NCI-H2227 (cell line): Measurements from ENCODE around the gene LARGE1.
A peak's percentile ranks its signal among the peaks of the same experiment; 100 is the strongest.
"Not testable (repeated sequence)": the region's sequence is repeated elsewhere in the genome, so short reads cannot be mapped to it uniquely, and the experiment has no call there.

Experiments used
- DNase-seq: peaks from one replicate; lab custom pipeline; 2025; ENCODE audit not compliant: unreplicated experiment; lab: John Stamatoyannopoulos, UW

The LARGE1 gene

DNA sequence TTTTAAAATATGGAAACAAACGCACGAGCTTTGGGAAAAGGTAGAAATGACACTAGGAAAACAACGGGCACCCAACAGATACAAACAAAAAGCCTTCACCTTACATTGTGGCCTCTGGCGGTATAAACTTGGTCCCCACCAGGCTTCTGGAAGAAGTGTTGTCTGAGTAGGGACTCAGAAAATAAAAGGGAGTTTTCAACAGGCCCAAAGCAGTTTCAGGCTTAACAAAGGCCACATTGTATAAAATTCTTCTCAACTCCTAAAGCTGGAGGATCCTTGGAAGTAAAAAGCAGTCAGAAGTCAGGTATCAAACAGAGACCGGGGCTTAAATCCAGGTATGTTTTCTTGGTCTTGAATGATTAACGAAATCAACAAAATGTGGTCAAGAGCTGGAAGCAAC, 61.0 kb downstream of the LARGE1 start:
- DNase-seq: no peak

DNA sequence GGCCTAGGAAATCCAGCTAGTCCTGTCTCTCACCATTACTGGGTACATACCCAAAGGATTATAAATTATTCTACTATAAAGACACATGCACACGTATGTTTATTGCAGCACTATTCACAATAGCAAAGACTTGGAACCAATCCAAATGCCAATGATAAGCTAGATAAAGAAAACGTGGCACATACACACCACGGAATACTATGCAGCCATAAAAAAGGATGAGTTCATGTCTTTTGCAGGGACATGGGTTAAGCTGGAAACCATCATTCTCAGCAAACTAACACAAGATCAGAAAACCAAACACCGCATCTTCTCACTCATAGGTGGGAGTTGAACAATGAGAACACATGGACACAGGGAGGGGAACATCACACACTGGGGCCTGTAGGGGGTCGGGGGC, 61.6 kb downstream of the LARGE1 start:
- not testable (repeated sequence) for DNase-seq

DNA sequence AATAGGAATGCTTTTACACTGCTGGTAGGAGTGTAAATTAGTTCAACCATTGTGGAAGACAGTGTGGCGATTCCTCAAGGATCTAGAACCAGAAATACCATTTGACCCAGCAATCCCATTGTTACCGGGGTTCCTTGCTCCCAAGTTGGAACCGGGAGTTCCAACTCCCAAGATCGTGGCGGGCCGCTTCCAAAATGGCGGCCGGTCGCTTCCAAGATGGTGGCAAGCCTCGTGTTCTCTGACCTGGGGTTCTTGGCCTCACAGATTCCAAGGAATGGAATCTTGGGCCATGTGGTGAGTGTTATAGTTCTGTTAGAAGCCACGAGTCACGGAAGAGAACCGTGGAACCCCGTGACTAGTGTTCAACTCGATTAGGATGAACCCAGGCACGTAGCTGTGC, 62.5 kb downstream of the LARGE1 start:
- not testable (repeated sequence) for DNase-seq

DNA sequence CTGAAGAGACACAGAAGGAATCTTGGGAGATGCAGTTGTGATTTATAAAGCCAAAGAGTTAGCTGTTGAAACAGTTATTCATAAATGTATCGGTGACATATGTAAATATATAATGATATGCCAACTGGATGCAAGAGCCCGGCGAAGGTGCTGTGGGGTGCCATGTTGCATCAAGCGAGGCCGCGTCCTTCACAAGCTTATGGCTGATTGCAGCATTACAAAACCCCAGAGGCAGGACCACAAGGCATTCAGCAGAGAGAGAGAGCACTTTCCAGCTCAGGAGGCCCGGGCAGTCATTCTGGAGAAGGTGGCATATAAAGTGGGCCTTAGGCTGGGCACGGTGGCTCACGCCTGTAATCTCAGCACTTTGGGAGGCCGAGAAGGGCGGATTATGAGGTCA, 65.6 kb downstream of the LARGE1 start:
- no peak for DNase-seq

DNA sequence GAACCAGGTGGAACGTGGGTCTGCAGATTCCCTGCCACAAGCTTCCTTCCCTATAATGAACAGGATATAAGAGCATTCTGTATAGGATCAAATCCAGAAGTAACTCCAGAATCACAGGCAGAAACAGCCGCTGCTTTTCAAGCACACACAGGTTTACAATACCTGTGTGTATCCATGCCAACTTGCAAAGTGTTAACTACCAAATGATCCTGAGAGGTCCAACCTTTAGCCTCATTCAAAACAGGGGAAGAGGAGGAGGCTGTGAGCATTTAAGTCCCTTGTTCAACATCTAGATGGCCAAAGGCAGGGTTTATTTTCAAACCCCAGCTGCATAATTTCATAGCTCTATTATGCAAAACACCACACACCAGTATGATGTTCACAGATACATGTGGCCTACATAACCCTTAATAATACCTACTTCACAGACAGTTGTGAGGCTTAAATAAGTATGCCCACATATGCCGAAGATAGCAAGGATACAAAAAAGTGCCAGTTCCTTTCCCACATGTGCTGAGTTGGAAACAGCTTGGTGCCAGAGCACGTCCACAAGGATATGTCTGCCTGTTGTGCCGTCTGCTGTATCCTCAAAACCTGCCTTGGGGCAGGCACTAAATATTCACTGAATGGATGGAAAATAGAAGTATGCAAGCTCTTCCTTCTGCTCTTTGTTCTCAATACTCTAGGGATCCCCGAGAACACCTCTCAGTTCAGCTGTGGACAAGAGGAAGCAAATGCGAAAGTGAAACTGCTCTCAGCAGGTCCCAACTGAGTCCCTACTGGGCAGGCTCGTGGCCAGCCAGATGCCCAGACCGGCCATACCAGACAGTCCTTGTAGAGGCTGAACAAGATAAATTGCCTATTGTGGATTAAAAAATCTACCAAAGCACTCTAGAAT, 66.8 kb downstream of the LARGE1 start:
- peak; percentile 37 for DNase-seq

DNA sequence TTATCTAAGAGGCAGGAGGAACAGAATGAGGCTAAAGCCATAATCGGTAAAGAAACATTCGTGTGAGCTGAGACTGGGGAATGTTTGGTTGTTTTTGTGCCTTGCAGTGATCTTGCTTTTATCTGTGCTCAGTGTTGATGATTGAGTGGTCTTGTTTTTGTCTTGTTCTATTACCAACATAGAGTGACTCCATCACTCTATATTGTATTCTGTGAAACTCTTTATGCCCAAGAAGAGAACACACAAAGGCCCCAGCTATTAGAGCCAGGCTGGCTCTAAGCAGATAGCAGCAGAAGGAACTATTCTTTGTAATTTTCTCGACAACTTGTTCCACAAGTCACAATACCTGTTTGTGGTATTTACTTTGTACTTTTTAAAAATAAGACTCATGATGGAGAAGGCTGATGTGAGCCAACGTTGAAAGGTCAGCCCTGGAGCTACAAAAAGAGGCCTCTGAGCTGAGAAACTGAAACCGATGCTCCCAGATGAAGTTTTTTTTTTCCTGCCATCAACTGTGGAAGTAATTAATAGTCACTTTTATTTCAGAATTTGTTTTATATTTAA, 68.4 kb downstream of the LARGE1 start:
- DNase-seq: no peak

DNA sequence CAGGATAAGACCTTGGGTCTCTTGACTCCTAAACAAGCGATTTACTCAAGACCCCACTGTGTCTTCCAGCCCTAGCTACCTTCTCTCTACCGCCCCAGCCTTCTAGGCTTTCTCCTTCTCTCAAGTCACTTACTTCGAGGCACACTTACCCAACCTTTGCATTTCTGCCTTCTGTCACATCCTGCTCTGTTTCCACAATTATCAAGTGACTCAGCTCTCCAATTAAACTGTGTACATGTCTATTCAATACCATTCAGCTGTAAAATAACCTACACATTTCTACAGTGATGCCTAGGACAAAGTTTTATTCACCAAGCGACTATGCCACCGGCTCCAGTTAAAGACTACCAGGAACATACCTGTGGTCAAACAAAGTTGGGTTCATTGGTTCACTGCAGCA, 69.0 kb downstream of the LARGE1 start:
- no peak for DNase-seq

DNA sequence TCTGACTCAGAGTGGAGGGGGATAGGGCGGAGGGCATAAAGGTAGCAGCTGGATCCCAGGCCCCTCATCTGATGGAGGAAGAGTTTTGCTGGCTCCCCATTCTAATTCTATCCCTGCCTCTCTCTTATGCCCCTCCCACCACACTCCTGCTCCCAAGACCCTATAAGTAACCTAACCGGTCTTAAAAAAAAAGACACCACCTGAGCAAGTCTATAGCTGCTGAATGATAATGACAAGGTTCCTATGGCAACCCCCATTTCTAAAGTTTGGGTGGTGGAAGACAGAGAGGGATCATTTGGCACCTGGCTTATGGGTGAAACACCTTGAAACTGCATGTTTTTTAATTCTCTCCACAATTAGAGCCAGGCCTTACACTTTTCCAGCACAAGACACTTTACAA, 69.6 kb downstream of the LARGE1 start:
- no peak for DNase-seq

DNA sequence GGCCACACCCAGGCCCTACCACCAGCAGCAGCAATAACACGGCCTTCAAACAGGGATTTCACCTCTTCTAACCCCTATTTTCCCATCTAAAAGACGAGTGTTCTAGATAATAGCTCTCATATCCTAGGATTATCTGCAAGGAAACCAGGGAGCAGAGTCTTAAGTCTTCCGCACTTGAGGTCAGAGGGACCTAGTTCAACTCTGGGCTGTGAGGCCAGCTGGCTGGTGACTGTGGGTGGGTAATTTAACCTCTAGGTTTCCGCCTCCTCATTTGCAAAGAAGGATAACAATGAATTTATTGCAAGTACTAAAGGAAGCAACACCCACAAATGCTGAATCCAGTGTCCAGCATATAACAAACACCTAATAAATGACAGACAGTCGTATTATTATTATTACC, 70.1 kb downstream of the LARGE1 start:
- no peak for DNase-seq

DNA sequence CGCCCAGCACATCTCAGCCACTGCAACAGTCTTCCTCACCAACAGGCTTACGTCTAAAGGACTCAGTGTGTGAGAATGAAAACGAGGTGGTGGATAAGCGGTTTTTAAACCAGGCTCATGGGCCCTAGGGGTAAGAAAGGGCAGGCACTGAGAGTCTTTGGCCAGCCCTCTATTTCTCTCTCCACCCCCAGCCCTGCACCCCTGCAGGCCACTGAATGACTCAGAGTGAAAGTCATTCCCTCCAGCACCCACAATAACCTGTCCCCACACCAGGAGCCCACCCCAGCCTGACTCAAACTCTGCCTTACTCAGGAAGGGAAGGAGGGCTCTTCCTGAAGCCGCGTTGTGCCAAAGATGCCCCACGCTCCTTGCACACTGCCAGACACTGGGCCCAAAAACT, 72.0 kb downstream of the LARGE1 start:
- DNase-seq: no peak

DNA sequence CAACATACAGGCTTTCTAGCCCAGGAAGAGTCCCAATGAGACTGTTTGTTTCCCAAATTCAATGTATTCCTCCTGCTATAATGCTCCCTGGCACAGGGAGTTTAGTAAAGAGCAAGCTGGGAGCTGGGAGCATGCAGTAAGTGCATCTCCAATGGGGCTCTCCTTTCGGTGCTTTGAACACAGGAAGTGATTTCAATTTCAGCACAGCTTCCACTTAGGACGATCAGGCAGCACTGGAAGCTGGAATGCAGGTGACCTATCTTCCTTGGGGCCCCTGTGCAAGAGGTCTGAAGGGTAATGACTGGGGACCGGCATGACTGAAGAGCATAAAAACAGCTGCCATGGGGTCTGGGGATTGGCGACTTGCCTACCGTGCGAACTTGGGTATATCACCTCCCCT, 76.0 kb downstream of the LARGE1 start:
- no peak for DNase-seq

DNA sequence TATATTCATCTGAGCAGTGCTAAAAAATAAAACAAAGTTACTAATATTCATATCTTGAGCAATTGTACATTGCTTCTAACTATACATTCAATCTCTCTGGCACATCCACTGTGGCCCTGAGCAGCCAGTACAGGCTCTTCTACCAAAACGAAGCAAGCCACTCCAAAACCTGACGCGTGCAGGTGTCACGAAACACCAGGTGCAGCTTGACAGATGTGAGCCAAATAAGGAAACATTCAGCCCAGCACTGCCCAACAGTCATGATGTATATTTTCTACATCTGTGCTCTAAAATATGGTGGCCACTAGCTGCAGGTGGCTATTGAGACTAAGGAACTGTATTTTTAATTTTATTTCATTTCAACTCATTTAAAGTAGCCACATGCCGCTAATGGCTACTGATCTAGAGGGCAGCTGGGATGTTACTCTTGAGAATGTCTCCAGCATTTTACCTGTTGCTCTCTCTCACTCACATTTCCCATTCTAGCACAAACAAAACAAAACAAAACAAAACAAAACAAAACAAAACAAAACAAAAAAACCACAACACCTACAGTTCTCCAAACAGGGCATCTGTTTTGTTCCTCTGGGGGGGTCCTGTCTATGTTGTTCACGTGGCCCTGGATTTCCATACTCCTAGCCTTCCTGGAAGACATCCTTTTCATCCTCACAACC, 77.7 kb downstream of the LARGE1 start:
- DNase-seq: no peak

DNA sequence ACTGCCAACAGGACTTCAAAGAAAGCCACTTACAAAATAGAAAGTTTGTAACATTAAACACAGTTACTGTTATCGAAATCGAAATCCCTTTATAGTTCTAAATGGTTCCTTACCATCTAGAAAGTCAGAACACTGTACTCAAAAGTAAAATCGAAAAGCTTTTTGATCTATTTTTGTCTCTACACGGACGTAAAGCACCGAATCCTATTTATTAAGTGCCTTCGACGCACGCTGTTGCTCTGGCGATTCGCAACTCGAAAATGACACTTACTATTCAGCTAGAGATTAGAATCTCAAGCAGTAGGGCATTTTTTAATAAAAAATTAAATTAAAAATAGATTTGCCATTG, 78.3 kb downstream of the LARGE1 start:
- no peak for DNase-seq

DNA sequence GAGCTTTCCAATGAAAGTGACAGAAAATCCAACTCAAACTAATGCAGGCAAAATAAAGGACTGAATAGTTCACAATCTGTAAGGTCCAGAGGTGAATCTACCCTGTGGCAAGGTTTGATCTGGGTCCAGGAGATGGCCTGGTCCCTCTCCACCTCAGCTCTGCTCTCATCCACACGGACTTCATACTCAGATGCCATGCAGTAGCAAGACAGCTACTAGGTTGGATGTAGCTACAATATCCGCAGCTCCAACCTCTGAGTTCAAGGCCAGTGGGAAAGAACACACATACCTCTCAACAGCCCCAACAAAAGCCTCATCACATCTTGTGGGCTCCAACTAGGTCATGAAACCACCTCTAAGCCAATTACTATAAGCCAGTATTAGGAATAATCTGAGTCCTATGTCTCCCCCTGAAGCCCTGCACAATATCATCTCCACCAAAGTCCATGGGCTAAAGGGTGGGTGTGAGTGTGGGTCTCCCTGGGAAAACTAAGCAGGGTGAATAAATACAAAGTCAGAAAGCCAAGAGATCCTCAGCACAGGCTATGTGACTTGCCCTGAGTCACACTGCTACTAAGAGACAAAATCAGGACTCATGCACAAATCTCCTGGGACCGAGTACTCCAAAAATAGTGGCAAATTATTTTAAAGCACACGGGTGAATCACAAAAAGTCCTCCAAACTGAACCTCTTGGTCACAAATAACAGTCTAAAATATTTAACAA, 78.8 kb downstream of the LARGE1 start:
- no peak for DNase-seq

DNA sequence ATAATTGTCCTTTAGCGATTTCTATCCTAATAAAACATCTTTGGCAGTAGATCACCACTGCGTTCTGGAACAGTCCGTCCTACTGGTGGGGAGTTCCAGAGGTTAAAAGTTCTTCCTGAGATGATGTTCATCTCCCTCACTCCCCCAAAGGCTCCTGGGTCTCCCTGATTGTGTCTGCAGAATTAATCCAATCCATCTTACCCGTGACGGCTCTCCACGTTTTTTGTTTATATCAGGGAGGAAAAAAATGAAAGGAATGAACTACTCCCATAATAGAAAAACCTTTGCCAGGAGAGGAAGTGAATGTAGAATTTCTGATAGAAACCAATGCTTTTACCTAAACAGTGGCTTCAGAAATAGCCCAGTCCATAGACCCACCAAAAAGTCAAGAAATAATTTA, 81.6 kb downstream of the LARGE1 start:
- no peak for DNase-seq

DNA sequence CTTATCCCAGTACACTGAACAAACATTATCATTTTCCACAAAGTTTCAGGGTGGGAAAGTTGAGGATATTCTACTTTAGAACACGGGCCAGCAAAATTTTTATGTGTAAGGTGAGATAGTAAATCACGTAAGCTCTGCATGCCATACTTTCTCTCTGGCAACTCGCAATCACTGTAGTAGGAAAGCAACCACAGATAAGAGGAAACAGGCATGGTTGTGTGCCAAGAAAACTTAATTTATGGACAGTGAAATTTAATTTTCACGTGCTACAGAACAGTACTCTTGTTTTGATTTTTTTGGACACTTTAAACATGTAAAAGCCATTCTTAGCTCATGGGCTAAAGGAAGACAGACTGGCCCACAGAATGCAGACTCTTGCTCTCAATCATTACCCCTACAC, 82.5 kb downstream of the LARGE1 start:
- no peak for DNase-seq

DNA sequence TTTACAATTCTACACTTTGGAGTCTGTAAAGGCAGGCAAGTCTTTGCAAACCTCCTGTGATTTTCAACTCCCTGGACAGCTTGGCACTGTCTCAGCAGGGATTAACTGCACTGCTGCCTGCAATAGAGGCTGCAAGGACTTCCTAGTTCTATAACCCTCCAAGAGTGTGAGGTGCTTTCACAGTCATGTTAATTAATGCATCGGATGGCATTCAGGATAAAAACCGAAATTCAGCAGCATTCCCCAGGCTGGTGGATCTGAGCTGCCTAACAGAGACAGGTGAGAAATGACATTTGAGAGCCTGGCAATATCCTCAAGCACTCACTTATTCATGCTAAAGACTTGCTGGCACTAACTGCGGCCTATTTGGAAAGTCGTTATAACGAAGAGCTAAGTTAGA, 85.0 kb downstream of the LARGE1 start:
- no peak for DNase-seq

DNA sequence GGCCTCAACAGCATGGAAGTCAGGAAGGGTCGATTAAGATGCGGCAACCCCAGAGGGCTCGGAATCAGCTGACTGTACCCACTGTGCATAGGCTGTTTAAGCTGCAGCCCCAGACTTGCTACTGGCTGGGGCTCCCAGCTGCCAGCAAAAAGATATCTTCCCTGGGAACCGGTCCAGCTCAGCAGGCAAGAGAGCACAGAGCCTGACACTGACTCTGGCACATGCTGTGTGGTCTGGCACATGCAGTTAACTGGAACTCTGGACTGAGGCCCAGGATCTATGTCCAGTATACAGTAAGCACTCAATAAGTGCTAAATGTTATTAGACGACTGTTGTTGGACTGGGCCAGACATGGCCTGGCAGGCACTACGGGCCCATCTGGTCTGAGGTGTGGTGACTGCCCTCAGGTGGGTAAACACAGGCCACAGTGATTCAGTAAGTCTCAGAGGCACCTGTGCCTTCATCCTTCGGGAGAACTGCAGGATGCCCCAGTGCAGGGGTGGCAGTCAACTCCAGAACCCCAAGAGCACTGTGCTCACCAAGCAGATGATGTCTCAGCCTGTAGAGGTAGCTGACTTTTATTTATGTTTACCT, 87.6 kb downstream of the LARGE1 start:
- DNase-seq: no peak

DNA sequence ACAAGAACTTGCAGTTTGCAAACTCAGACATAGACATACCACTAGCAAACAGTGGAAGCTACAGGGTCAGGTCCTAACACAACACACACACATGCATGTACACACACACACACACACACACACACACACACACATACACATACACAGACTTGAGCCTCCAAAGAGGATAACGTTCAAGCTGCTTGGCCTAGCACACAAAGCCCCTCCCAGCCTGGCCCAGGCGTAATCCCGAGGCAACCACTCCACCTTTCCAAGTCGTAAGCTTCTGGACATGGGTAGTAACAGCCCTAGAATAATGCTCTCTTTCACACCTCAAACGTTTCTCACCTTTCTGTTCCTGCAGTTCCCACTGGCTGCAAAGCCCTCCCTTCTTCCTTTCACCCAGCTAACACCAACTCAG, 88.6 kb downstream of the LARGE1 start:
- DNase-seq: no peak

DNA sequence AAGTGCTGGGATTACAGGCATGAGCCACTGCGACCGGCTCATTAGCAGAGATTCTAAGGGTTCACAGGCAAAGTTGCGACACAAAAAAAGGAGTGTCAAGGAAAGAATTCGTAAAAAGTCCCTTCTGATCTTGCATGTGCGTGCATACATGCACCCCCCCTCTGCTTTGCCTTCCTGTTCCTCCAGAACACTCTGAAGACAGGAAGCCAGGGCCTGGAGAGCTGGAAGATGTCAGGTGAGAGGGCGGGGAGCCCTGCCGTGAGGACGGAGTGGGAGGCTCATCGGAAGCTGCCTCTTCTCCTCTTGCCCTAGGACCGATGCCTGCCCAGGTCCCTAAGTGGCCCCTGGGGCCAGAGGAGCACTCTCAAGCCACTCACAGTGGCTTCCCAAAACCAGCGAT, 89.1 kb downstream of the LARGE1 start:
- no peak for DNase-seq

DNA sequence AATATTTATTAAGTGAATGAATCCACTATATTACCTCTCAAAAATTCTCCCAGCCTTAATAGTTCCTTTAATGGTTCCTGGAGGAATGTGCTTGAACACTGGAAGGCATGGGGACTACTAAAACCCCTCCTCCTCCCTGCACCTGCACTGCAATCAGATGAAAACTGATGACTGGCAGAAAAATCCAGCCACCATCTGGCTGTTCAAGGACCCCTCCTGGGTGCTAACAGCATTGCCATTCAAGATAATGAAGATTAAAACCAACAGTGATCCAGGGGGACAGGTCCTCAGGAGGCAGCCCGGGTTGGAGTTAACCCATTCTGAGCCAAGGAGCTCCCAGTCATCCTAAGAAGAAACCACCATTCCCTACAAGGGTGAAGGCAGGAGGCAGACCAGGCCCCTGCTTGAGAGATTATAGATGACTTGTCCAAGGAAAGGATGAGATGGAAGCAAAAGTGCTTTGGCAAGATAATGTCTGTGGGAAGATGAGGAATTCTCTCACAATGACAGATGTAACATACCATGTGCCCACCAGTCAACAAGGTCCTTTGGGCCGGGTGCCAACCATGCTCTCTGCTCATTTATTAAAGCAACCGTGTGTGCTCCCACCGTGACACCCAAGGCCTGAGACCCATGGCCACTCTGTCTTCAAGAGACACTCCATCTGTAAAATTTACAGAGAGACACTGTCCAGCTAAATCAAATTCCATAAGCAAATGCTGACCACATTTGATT, 90.6 kb downstream of the LARGE1 start:
- peak; percentile 64 for DNase-seq
